H1 (cell line): ENCODE results near the gene AQP7. TPM values are rescaled to one million over a fixed set of nuclear protein-coding genes. Genes with fewer than 3 reads are reported as not detected.

Source experiments
- ASH2L ChIP-seq: fragments of 200-600, 300-600 bp; sonication (generic); IDR thresholded peaks from one replicate; pipeline ENCODE4 v1.7.1; 2017; ENCODE audit warnings: low read length
- CHD1 ChIP-seq: IDR thresholded peaks from 2 replicates; pipeline ENCODE4 v1.6.1; 2012; ENCODE audit warnings: low read depth, low read length, improper control_type of control experiment
- CHD7 ChIP-seq: fragments of 300-600 bp; sonication (generic); IDR thresholded peaks from 2 replicates; pipeline ENCODE4 v1.7.1; 2012; ENCODE audit warnings: low read length, moderate library complexity, mild to moderate bottlenecking, inconsistent platforms; ENCODE audit not compliant: insufficient replicate concordance
- KDM4A ChIP-seq: IDR thresholded peaks from one replicate; pipeline ENCODE4 v1.7.1; 2012; ENCODE audit warnings: low read depth, mild to moderate bottlenecking, moderate library complexity, low read length, inconsistent platforms; ENCODE audit not compliant: severe bottlenecking
- MAX ChIP-seq: IDR thresholded peaks from 2 replicates; pipeline ENCODE4 v1.6.1; 2012; ENCODE audit warnings: inconsistent platforms
- PHF8 ChIP-seq: fragments of 200-600 bp; sonication (generic); conservative IDR thresholded peaks from 2 replicates; pipeline ENCODE4 v1.7.1; 2012; ENCODE audit warnings: low read depth, mild to moderate bottlenecking, inconsistent platforms, low read length, moderate library complexity
- POLR2AphosphoS5 ChIP-seq: IDR thresholded peaks from 2 replicates; pipeline ENCODE4 v1.6.1; 2011; ENCODE audit warnings: low read depth, low read length
- POU5F1 ChIP-seq: IDR thresholded peaks from 2 replicates; pipeline ENCODE4 v1.6.1; 2011; ENCODE audit warnings: low read depth, mild to moderate bottlenecking, low read length, moderate library complexity
- RBBP5 ChIP-seq: IDR thresholded peaks from 2 replicates; pipeline ENCODE4 v1.7.1; 2012; ENCODE audit warnings: low read depth, mild to moderate bottlenecking, inconsistent platforms, low read length, moderate library complexity, borderline replicate concordance
- SIRT6 ChIP-seq: IDR thresholded peaks from one replicate; pipeline ENCODE4 v1.7.1; 2012; ENCODE audit warnings: low read length, inconsistent platforms
- SIX5 ChIP-seq: IDR thresholded peaks from 2 replicates; pipeline ENCODE4 v1.6.1; 2011; ENCODE audit warnings: mild to moderate bottlenecking, low read depth, low read length
- SP4 ChIP-seq: IDR thresholded peaks from 2 replicates; pipeline ENCODE4 v1.6.1; 2012; ENCODE audit warnings: low read length, inconsistent platforms
- polyA plus RNA-seq, 7 experiments: library from polyadenylated mRNA; depleted of rRNA in 3 of 7; stranded (reverse) in 5 of 7; unstranded in 2 of 7; fragments of >200 nt in 5 of 7; fragments of 200-250 nt in 2 of 7; gene quantifications; 1 replicate in 5 of 7; 2 replicates in 1 of 7; 4 replicates in 1 of 7; pipeline versions ENCODE4 v1.2.1 to v1.2.3, GENCODE V29; 2011 to 2013; ENCODE audit warnings: missing spikeins in 2 of 7, mixed read lengths in 2 of 7
- total RNA-seq: library from RNA; stranded (reverse); fragmentation: NEBNext Ultra II Directional; extraction: Animal tissue kit (Norgen Biotek cat#: 25700); gene quantifications from 2 replicates; pipeline ENCODE4 v1.2.1, GENCODE V29; 2021

AQP7 gene
- total and polyA plus RNA-seq, 2 of the 8 experiments (the other 6 are each of a cell fraction or from before 2014, with no cell fraction given) = not detected

- TF ChIP-seq CHD7 (no peak), POU5F1 (no peak), KDM4A (no peak), SIRT6 (no peak), ASH2L (no peak), RBBP5 (no peak), SIX5 (no peak), PHF8 (no peak), POLR2AphosphoS5 (no peak), CHD1 (no peak), MAX (no peak), SP4 (no peak)
These were observed 39.8 kb upstream of the AQP7 start (continued) for GRCh38 chr9:33442125-33442524.
